Neural progenitor cell (in vitro differentiated cells): ENCODE data around the gene DEPDC7.

Experiments
- EZH2phosphoT487 ChIP-seq: fragments of 200-600 bp; sonication (generic); IDR thresholded peaks from 2 replicates; pipeline ENCODE4 v1.6.1; 2017; ENCODE audit warnings: antibody characterized with exemption
- TF ChIP-seq, protein P1 (sequence below): fragments of 200-600 bp; sonication (generic); IDR thresholded peaks from 2 replicates; pipeline ENCODE4 v1.5.1; 2017; ENCODE audit warnings: antibody characterized with exemption, mild to moderate bottlenecking

DNA sequence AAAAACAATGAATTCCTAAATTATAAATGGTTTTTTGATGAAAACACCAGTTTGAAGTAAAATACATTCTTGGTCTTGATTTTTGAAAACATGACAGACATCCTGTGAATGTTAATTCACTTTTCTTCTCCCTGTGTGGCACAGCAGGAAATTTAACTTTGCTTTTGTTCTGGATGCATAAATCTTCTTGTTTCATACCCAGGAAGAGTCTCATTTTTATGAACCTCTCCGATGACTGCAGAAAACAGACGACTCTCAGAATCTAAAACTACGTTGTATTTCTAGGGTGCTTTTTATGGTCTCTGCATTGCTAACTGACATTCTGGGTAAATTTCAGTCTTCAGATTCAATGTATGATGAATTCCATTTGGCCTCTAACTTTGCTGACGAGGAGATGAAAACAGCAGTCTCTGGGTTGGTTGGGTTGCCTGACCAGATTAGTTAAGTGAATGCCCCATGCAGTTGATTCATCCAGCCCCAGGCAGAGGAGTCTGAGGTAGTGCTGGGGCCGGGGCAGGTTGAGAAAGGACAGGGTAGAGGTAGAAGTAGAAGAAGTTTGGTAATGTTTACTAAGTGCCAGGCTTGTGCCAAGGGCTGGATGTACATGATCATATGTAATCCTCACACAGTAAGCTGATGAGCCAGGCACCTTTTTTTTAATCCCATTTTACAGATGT, 43.8 kb downstream of the DEPDC7 start:
- TF ChIP-seq, protein P1, sequence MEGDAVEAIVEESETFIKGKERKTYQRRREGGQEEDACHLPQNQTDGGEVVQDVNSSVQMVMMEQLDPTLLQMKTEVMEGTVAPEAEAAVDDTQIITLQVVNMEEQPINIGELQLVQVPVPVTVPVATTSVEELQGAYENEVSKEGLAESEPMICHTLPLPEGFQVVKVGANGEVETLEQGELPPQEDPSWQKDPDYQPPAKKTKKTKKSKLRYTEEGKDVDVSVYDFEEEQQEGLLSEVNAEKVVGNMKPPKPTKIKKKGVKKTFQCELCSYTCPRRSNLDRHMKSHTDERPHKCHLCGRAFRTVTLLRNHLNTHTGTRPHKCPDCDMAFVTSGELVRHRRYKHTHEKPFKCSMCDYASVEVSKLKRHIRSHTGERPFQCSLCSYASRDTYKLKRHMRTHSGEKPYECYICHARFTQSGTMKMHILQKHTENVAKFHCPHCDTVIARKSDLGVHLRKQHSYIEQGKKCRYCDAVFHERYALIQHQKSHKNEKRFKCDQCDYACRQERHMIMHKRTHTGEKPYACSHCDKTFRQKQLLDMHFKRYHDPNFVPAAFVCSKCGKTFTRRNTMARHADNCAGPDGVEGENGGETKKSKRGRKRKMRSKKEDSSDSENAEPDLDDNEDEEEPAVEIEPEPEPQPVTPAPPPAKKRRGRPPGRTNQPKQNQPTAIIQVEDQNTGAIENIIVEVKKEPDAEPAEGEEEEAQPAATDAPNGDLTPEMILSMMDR = no peak
- TF ChIP-seq EZH2phosphoT487 = no peak
